ENCODE measurements around the gene FNIP1. TPM values are rescaled to one million over a fixed set of nuclear protein-coding genes. Genes with fewer than 3 reads are reported as not detected.

Gene FNIP1
- total and polyA plus RNA-seq, 2 experiments from 2014 or later, result 8.2 to 27.9 TPM

DNA sequence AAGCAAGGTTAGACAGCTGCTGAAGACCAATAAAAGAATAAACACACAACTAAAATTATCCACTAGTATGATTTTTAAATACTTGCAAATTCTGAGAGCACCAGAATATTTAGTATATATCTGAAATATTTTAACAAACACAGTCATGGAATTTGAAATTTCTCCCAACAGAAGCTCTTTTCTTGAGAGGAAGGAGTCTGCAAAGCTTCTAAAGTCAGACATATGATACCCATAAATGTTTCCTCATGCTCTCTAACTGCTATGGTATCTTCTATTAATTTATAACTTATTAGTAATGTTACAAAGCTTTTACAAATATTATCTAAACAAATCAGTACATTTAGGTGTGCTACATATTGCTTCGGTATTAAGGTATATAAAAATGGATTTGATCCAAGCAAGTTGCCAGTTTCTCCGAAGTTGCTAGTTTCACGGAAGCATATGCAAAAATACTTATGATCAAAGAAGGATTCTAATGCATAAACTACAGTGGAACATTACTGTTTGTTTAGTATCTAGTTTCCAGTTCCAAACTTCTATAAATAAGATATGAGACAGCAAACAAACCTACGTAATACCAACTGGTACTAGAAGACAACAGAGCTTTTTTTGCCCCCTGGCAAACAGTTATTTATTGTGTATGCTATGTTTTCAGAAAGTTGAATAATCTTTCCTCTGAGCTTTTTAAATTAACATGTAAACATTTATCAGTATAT, 22.0 kb downstream of the FNIP1 start:
- Histone ChIP-seq H3K4me1 (ENCODE audit: insufficient read depth) (no peaks in the 10 kb centered on the region), H3K4me2 (no peak overlapping the region), H3K27me3 (ENCODE audit: insufficient read depth) (no peaks in the 10 kb centered on the region), H4K20me1 (replicated peaks; ENCODE audit: insufficient read depth) (peaks cover 26% of the 10 kb centered on the region), H3K9me2 (ENCODE audit: insufficient read depth) (no peaks in the 10 kb centered on the region), H3K4me3 (no peak overlapping the region), H3K27ac (ENCODE audit: low read depth) (no peak overlapping the region), H3K36me3 (ENCODE audit: insufficient read depth) (no peaks in the 10 kb centered on the region), H3K79me2 (replicated peaks; ENCODE audit: insufficient read depth) (peaks cover 83% of the 10 kb centered on the region), H2AFZ (no peak overlapping the region), H3F3A (replicated peaks; ENCODE audit: low read depth) (no peaks in the 10 kb centered on the region)
- H3K36me3 Mint-ChIP-seq (ENCODE audit: low read depth), result no peaks in the 10 kb centered on the region
- no peak for ATAC-seq
- TF ChIP-seq ZNF114 (CRISPR knock-in tag; IDR thresholded peaks at IDR 0.05) (no peak), NANOG (IDR thresholded peaks at IDR 0.05; ENCODE audit: borderline replicate concordance) (no peak), POLR2AphosphoS5 (IDR thresholded peaks at IDR 0.05; ENCODE audit: low read depth) (no peak), ETS1 (IDR thresholded peaks at IDR 0.05) (no peak), EZH2 (IDR thresholded peaks at IDR 0.05; ENCODE audit: low read depth, unreplicated experiment) (no peak), EZH2phosphoT487 (IDR thresholded peaks at IDR 0.05; ENCODE audit: unreplicated experiment) (no peak)
- TF ChIP-seq, protein P1, sequence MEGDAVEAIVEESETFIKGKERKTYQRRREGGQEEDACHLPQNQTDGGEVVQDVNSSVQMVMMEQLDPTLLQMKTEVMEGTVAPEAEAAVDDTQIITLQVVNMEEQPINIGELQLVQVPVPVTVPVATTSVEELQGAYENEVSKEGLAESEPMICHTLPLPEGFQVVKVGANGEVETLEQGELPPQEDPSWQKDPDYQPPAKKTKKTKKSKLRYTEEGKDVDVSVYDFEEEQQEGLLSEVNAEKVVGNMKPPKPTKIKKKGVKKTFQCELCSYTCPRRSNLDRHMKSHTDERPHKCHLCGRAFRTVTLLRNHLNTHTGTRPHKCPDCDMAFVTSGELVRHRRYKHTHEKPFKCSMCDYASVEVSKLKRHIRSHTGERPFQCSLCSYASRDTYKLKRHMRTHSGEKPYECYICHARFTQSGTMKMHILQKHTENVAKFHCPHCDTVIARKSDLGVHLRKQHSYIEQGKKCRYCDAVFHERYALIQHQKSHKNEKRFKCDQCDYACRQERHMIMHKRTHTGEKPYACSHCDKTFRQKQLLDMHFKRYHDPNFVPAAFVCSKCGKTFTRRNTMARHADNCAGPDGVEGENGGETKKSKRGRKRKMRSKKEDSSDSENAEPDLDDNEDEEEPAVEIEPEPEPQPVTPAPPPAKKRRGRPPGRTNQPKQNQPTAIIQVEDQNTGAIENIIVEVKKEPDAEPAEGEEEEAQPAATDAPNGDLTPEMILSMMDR (conservative IDR thresholded peaks at IDR 0.05; ENCODE audit: low read depth in 2 of 2), result no peak
- H3K9me3 Mint-ChIP-seq, result no peaks in the 10 kb centered on the region
- H3K4me3 Mint-ChIP-seq, result no peak overlapping the region
- no peaks in the 10 kb centered on the region for H3K27me3 Mint-ChIP-seq (ENCODE audit: insufficient read depth, low read depth, poor library complexity)
- no peak for DNase-seq (ENCODE audit: low spot score)
- no peak overlapping the region for H3K27ac Mint-ChIP-seq
- no peaks in the 10 kb centered on the region for H3K4me1 Mint-ChIP-seq

GRCh38 chr5:131773805-131774204, 23.0 kb downstream of the FNIP1 start:
- DNase-seq (ENCODE audit: low spot score) (no peak), ATAC-seq (no peak)
- Histone ChIP-seq H3K27ac (ENCODE audit: low read depth) (no peak overlapping the region), H3K4me3 (no peak overlapping the region), H3K4me1 (ENCODE audit: insufficient read depth) (no peaks in the 10 kb centered on the region), H3K4me2 (no peak overlapping the region), H2AFZ (no peak overlapping the region), H3K79me2 (replicated peaks; ENCODE audit: insufficient read depth) (peaks cover 84% of the 10 kb centered on the region), H3K27me3 (ENCODE audit: insufficient read depth) (no peaks in the 10 kb centered on the region), H3K36me3 (ENCODE audit: insufficient read depth) (no peaks in the 10 kb centered on the region), H3F3A (replicated peaks; ENCODE audit: low read depth) (no peaks in the 10 kb centered on the region), H4K20me1 (replicated peaks; ENCODE audit: insufficient read depth) (peaks cover 32% of the 10 kb centered on the region), H3K9me2 (ENCODE audit: insufficient read depth) (no peaks in the 10 kb centered on the region)
- Mint-ChIP-seq H3K4me1 (no peaks in the 10 kb centered on the region), H3K27ac (no peak overlapping the region), H3K4me3 (no peak overlapping the region), H3K9me3 (no peaks in the 10 kb centered on the region), H3K36me3 (ENCODE audit: low read depth) (no peaks in the 10 kb centered on the region), H3K27me3 (ENCODE audit: insufficient read depth, low read depth, poor library complexity) (no peaks in the 10 kb centered on the region)
- TF ChIP-seq, protein P2, sequence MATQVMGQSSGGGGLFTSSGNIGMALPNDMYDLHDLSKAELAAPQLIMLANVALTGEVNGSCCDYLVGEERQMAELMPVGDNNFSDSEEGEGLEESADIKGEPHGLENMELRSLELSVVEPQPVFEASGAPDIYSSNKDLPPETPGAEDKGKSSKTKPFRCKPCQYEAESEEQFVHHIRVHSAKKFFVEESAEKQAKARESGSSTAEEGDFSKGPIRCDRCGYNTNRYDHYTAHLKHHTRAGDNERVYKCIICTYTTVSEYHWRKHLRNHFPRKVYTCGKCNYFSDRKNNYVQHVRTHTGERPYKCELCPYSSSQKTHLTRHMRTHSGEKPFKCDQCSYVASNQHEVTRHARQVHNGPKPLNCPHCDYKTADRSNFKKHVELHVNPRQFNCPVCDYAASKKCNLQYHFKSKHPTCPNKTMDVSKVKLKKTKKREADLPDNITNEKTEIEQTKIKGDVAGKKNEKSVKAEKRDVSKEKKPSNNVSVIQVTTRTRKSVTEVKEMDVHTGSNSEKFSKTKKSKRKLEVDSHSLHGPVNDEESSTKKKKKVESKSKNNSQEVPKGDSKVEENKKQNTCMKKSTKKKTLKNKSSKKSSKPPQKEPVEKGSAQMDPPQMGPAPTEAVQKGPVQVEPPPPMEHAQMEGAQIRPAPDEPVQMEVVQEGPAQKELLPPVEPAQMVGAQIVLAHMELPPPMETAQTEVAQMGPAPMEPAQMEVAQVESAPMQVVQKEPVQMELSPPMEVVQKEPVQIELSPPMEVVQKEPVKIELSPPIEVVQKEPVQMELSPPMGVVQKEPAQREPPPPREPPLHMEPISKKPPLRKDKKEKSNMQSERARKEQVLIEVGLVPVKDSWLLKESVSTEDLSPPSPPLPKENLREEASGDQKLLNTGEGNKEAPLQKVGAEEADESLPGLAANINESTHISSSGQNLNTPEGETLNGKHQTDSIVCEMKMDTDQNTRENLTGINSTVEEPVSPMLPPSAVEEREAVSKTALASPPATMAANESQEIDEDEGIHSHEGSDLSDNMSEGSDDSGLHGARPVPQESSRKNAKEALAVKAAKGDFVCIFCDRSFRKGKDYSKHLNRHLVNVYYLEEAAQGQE (IDR thresholded peaks at IDR 0.05; ENCODE audit: unreplicated experiment), result no peak
- TF ChIP-seq EZH2 (IDR thresholded peaks at IDR 0.05; ENCODE audit: low read depth, unreplicated experiment), result no peak
- TF ChIP-seq CREB1 (CRISPR knock-in tag; IDR thresholded peaks at IDR 0.05; ENCODE audit: low read depth), result no peak
- TF ChIP-seq ZNF331 (CRISPR knock-in tag; IDR thresholded peaks at IDR 0.05; ENCODE audit: low read depth), result no peak
- TF ChIP-seq, protein P1 (conservative IDR thresholded peaks at IDR 0.05; ENCODE audit: low read depth in 2 of 2), result no peak
- TF ChIP-seq POLR2AphosphoS5 (IDR thresholded peaks at IDR 0.05; ENCODE audit: low read depth), result no peak
- no peak for TF ChIP-seq ETS1 (IDR thresholded peaks at IDR 0.05)
- no peak for TF ChIP-seq ZNF114 (CRISPR knock-in tag; IDR thresholded peaks at IDR 0.05)

All from GM23338 (cell line).